PC-9 (cell line): ENCODE data around the gene IL21.

Experiments
- CTCF ChIP-seq: fragments of 200-600 bp; sonication (generic); conservative IDR thresholded peaks from 2 replicates; pipeline ENCODE4 v1.6.1; 2017; ENCODE audit warnings: mixed run types, antibody characterized with exemption, mild to moderate bottlenecking, moderate library complexity
- EZH2 ChIP-seq: fragments of 200-600 bp; sonication (generic); IDR thresholded peaks from 2 replicates; pipeline ENCODE4 v1.8.0; 2017; ENCODE audit warnings: antibody characterized with exemption, low read depth

- TF ChIP-seq CTCF (no peak), EZH2 (no peak)
These were observed 37.0 kb downstream of the IL21 start for GRCh38 chr4:122583906-122584305.
